ENCODE results near the gene CEP128.

Gene CEP128

DNA sequence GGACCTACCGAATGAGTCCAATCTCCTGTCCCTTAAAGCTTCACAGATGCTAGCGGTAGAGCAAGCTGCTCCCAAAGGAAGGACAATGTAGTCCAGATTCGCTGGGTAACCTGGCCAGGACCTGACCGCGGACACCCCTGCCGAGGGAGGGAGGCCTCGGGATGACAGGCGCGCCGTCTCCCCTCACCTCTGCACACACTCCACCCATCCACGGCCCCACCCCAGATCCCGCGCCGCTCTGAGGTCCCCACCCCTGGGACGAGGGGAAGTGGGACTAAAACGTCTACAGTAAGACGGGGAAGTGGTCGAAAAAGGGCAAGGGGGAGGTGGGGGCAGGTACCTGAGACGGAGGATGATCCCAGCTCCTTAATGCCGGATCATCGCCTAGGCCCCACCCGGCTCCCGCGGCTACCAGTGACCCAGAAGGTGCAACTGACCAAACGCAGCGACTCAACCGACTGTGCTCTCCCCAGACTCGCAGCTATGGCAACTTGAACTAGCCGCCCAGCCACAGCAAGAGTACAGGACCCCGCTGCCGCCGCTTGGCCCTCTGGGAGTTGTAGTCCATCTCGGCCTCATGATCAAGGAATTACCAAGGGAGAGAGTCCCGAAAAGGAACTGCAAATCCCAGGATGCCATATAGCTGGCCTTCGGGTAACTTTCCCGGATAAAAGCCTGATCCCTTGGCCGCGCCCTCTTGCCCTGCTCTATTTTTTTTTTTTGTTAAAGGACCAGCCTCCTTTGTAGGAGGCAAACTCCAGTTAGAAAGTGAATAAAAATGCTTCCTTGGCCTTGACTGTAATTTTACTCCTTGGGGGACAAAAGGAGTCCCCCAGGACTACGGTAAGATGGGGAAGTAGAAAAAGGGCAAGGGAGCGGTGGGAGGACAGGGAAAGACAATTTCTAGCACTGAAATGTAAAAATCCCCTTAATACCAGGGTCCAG, at the start of gene CEP128 (continued):
- no peak for TF ChIP-seq ZNF157 (tag by site-specific recombination; IDR thresholded peaks at IDR 0.05)
- peak; percentile 55; the same call in 1 of the 2 replicates for TF ChIP-seq KLF1 (tag by site-specific recombination; IDR thresholded peaks at IDR 0.05)
- TF ChIP-seq ZNF121 (tag by site-specific recombination; IDR thresholded peaks at IDR 0.05) = no peak
- TF ChIP-seq ZNF174 (tag by site-specific recombination; IDR thresholded peaks at IDR 0.05) = no peak
- peak; percentile 32; the same call in 1 of the 2 replicates for TF ChIP-seq KLF7 (tag by site-specific recombination; IDR thresholded peaks at IDR 0.05; ENCODE audit: borderline replicate concordance)

DNA sequence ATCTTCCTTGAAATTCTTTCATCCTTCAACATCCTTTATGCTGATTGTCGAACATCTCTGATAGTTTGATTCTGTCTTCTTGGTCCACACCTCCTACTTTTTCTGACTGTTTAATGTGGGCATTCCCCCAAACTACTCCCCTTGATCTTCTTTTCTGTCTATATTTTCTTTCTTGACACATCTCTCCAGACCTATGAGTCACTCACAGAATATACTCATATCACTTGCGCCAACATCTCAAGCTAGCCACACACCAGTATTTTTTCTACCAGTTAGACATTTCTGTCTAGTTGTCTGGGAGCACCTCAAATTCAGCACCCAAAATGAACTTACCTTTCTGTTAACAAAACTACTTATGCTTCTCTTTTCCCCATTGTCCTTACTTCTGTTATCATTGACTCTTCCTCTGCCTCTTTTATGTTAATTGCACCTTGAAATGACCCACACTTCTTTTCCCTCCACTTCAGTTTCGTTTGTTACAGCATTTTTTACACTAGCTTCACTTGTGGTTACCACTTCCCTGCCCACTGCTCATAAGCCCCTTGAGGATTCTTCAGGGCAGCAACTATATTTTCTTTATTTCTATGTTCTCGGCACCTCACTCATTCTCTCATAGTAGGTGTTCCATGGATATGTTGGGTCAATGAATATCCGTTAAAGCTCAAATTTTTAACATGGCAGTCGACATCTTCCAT, 47.3 kb upstream of the CEP128 start:
- CTCF ChIA-PET = interaction anchor here (0.6 to 4.4 kb wide), 5 partner anchors 34 to 933 kb away, joined by 3 to 41 read pairs (median 3); partner anchors contain the start of gene TSHR
- POLR2A ChIA-PET = no interaction called here

DNA sequence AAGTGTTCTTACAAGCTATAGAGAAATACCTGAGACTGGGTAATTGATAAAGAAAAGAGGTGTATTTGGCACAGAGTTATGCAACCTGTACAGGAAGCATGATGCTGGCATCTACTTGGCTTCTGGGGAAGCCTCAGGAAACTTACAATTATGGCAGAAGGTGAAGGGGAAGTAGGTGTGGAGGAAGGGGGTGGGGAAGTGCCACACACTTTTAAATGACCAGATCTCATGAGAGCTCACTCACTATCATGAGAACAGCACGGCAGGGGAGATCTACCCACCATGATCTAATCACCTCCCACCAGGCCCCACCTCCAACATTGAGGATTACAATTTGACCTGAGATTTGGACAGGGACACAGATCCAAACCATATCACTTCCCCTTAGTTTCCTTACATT, 46.7 kb upstream of the CEP128 start:
- H3K27ac ChIP-seq (ENCODE audit: extremely low read depth, low read depth, low read length) = no peak overlapping the region
- TF ChIP-seq SCRT1 (tag by site-specific recombination; IDR thresholded peaks at IDR 0.05; ENCODE audit: borderline replicate concordance) (no peak), GLIS1 (tag by site-specific recombination; IDR thresholded peaks at IDR 0.05) (peak; percentile 14; the same call in 1 of the 2 replicates)
- TF ChIP-seq, protein P1, sequence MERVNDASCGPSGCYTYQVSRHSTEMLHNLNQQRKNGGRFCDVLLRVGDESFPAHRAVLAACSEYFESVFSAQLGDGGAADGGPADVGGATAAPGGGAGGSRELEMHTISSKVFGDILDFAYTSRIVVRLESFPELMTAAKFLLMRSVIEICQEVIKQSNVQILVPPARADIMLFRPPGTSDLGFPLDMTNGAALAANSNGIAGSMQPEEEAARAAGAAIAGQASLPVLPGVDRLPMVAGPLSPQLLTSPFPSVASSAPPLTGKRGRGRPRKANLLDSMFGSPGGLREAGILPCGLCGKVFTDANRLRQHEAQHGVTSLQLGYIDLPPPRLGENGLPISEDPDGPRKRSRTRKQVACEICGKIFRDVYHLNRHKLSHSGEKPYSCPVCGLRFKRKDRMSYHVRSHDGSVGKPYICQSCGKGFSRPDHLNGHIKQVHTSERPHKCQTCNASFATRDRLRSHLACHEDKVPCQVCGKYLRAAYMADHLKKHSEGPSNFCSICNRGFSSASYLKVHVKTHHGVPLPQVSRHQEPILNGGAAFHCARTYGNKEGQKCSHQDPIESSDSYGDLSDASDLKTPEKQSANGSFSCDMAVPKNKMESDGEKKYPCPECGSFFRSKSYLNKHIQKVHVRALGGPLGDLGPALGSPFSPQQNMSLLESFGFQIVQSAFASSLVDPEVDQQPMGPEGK (tag by site-specific recombination; IDR thresholded peaks at IDR 0.05) = no peak
- H3K4me1 ChIP-seq (ENCODE audit: control insufficient read depth, insufficient read depth, low read length) = no peaks in the 10 kb centered on the region
- no peaks in the 10 kb centered on the region for H3K9me3 ChIP-seq (ENCODE audit: control insufficient read depth, insufficient read depth, low read depth, low read length)
- ChIA-PET CTCF (interaction anchor here (1.0 to 4.4 kb wide), 9 partner anchors 9 to 932 kb away, joined by 3 to 41 read pairs (median 4); partner anchors contain the start of gene TSHR), POLR2A (no interaction called here)
- H3K4me3 ChIP-seq (ENCODE audit: low read depth, low read length) = no peak overlapping the region
- H3K36me3 ChIP-seq (ENCODE audit: control insufficient read depth in 2 of 2, insufficient read depth in 1 of 2, low read length in 2 of 2) = no peaks in the 10 kb centered on the region

More for the DNA sequence above, 47.3 kb upstream of the CEP128 start:
- Histone ChIP-seq H3K4me1 (ENCODE audit: control insufficient read depth, insufficient read depth, low read length) (no peaks in the 10 kb centered on the region), H3K36me3 (ENCODE audit: control insufficient read depth in 2 of 2, insufficient read depth in 1 of 2, low read length in 2 of 2) (no peaks in the 10 kb centered on the region), H3K4me3 (ENCODE audit: low read depth, low read length) (no peak overlapping the region), H3K27ac (ENCODE audit: extremely low read depth, low read depth, low read length) (no peak overlapping the region), H3K9me3 (ENCODE audit: control insufficient read depth, insufficient read depth, low read depth, low read length) (no peaks in the 10 kb centered on the region)
- TF ChIP-seq, protein P2, sequence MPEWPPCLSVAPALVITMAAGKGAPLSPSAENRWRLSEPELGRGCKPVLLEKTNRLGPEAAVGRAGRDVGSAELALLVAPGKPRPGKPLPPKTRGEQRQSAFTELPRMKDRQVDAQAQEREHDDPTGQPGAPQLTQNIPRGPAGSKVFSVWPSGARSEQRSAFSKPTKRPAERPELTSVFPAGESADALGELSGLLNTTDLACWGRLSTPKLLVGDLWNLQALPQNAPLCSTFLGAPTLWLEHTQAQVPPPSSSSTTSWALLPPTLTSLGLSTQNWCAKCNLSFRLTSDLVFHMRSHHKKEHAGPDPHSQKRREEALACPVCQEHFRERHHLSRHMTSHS (tag by site-specific recombination; IDR thresholded peaks at IDR 0.05) = no peak
- TF ChIP-seq, protein P3, sequence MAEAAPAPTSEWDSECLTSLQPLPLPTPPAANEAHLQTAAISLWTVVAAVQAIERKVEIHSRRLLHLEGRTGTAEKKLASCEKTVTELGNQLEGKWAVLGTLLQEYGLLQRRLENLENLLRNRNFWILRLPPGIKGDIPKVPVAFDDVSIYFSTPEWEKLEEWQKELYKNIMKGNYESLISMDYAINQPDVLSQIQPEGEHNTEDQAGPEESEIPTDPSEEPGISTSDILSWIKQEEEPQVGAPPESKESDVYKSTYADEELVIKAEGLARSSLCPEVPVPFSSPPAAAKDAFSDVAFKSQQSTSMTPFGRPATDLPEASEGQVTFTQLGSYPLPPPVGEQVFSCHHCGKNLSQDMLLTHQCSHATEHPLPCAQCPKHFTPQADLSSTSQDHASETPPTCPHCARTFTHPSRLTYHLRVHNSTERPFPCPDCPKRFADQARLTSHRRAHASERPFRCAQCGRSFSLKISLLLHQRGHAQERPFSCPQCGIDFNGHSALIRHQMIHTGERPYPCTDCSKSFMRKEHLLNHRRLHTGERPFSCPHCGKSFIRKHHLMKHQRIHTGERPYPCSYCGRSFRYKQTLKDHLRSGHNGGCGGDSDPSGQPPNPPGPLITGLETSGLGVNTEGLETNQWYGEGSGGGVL (tag by site-specific recombination; IDR thresholded peaks at IDR 0.05) = no peak
- TF ChIP-seq ZNF324 (tag by site-specific recombination; IDR thresholded peaks at IDR 0.05) = no peak
- no peak for TF ChIP-seq SETDB1 (IDR thresholded peaks at IDR 0.05; ENCODE audit: insufficient read length, low read length)
- TF ChIP-seq ZNF555 (tag by site-specific recombination; conservative IDR thresholded peaks at IDR 0.05) = no peak
- TF ChIP-seq ZNF558 (tag by site-specific recombination; IDR thresholded peaks at IDR 0.05) = no peak
- no peak for TF ChIP-seq ZNF132 (tag by site-specific recombination; IDR thresholded peaks at IDR 0.05; ENCODE audit: borderline replicate concordance)
- TF ChIP-seq, protein P4, sequence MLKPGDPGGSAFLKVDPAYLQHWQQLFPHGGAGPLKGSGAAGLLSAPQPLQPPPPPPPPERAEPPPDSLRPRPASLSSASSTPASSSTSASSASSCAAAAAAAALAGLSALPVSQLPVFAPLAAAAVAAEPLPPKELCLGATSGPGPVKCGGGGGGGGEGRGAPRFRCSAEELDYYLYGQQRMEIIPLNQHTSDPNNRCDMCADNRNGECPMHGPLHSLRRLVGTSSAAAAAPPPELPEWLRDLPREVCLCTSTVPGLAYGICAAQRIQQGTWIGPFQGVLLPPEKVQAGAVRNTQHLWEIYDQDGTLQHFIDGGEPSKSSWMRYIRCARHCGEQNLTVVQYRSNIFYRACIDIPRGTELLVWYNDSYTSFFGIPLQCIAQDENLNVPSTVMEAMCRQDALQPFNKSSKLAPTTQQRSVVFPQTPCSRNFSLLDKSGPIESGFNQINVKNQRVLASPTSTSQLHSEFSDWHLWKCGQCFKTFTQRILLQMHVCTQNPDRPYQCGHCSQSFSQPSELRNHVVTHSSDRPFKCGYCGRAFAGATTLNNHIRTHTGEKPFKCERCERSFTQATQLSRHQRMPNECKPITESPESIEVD (tag by site-specific recombination; IDR thresholded peaks at IDR 0.05) = no peak
- TF ChIP-seq ZNF768 (tag by site-specific recombination; IDR thresholded peaks at IDR 0.05) = no peak
- TF ChIP-seq ZNF624 (tag by site-specific recombination; IDR thresholded peaks at IDR 0.05) = no peak
- no peak for TF ChIP-seq KLF1 (tag by site-specific recombination; IDR thresholded peaks at IDR 0.05)
- TF ChIP-seq ZXDB (tag by site-specific recombination; IDR thresholded peaks at IDR 0.05) = no peak

Data from HEK293 (cell line).